Esophagus muscularis mucosa (tissue), 4 donors: ENCODE measurements around the gene POLE3. TPM values are rescaled to one million over a fixed set of nuclear protein-coding genes. Genes with fewer than 3 reads are reported as not detected.

ENCODE experiments used
- DNase-seq: peaks from one replicate; pipeline ENCODE4 v3.0.0-alpha.2; 2017; ENCODE audit errors: extremely low spot score
- H3K27ac ChIP-seq, 4 donors: fragments of 200-600 bp; sonication (generic); replicated peaks in 1 of 4; 1 replicate in 3 of 4; 2 replicates in 1 of 4; pipeline ENCODE4 v1.5.1; 2016 to 2019; ENCODE audit warnings: mild to moderate bottlenecking in 1 of 4
- H3K27me3 ChIP-seq, 4 donors: fragments of 200-600 bp; sonication (generic); one replicate each; pipeline versions ENCODE4 v1.5.1 to v1.6.0; 2016 to 2019
- H3K36me3 ChIP-seq, 4 donors: fragments of 200-600 bp; sonication (generic); one replicate each; pipeline ENCODE4 v1.5.1; 2016 to 2019
- H3K4me1 ChIP-seq, 4 donors: fragments of 200-600 bp; sonication (generic); one replicate each; pipeline ENCODE4 v1.5.1; 2016 to 2019
- H3K4me3 ChIP-seq, 4 donors: fragments of 200-600 bp; sonication (generic); 1 replicate in 2 of 4; 2 replicates in 2 of 4; pipeline ENCODE4 v1.5.1; 2016 to 2019; ENCODE audit warnings: mild to moderate bottlenecking in 4 of 4, moderate library complexity in 1 of 4
- H3K9me3 ChIP-seq, 4 donors: fragments of 200-600 bp; sonication (generic); 1 replicate in 3 of 4; 2 replicates in 1 of 4; pipeline ENCODE4 v1.5.1; 2016 to 2019
- CTCF ChIP-seq, 3 experiments: fragments of 200-600 bp in 2 of 3; fragments of 450-650 bp in 1 of 3; sonication (generic) in 2 of 3; IDR thresholded peaks; one replicate each; pipeline ENCODE4 v1.5.1; 2017 to 2019; ENCODE audit warnings: antibody characterized with exemption in 3 of 3, mild to moderate bottlenecking in 2 of 3, moderate library complexity in 1 of 3
- EP300 ChIP-seq: sonication (generic); formaldehyde crosslinking; IDR thresholded peaks from one replicate; pipeline ENCODE4 v1.6.1; 2017; ENCODE audit warnings: antibody characterized with exemption
- POLR2A ChIP-seq: fragments of 450-650 bp; IDR thresholded peaks from one replicate; pipeline ENCODE4 v1.6.1; 2017; ENCODE audit warnings: antibody characterized with exemption, moderate library complexity, mild to moderate bottlenecking, low read depth
- POLR2AphosphoS5 ChIP-seq, 2 donors: sonication (generic); formaldehyde crosslinking; IDR thresholded peaks; one replicate each; pipeline ENCODE4 v1.6.1; 2017; ENCODE audit warnings: antibody characterized with exemption in 2 of 2
- WGBS: methylation state at CpG from one replicate; pipeline ENCODE4 v1.1.5; 2018; 5-methylcytosine and 5-hydroxymethylcytosine counted together
- intact Hi-C: fragments of 100-400 bp; cut with DNase I; formaldehyde crosslinking; loops from one replicate; pipeline ENCODE4 v1.15.1; 2023
- total RNA-seq, 4 donors: library from RNA; depleted of rRNA; stranded (reverse); fragments of >200 nt; gene quantifications; one replicate each; pipeline versions ENCODE4 v1.1.0 to v1.2.1, GENCODE V29; 2016

The POLE3 gene
- total RNA-seq, 4 donors from 2014 or later, result 25.7 to 42.6 (median 32.8) TPM

- TF ChIP-seq CTCF (IDR thresholded peaks at IDR 0.05) (no peak), POLR2AphosphoS5 (IDR thresholded peaks at IDR 0.05) (no peak), EP300 (no peak), POLR2A (no peak)
- no peak for DNase-seq
- Histone ChIP-seq H3K27ac (no peak overlapping the region), H3K4me3 (no peak overlapping the region), H3K4me1 (peaks cover 26 to 27% (median 27%) of the 10 kb centered on the region in 4 donors), H3K27me3 (no peaks in the 10 kb centered on the region), H3K9me3 (no peaks in the 10 kb centered on the region), H3K36me3 (peaks cover 0 to 18% (median 6%) of the 10 kb centered on the region in 4 donors)
- intact Hi-C loops, result no loop called here
- 92% methylated on average over 5 of the region's 5 CpGs for WGBS
These were observed 11.7 kb downstream of the POLE3 start for GRCh38 chr9:113398796-113399195.

GRCh38 chr9:113397203-113397631, 13.3 kb downstream of the POLE3 start:
- H3K9me3 ChIP-seq, result no peaks in the 10 kb centered on the region

GRCh38 chr9:113395000-113395861, 15.2 kb downstream of the POLE3 start:
- TF ChIP-seq POLR2A (no peak), EP300 (no peak), CTCF (IDR thresholded peaks at IDR 0.05) (no peak), POLR2AphosphoS5 (IDR thresholded peaks at IDR 0.05) (no peak)
- 97% methylated on average over 9 of the region's 9 CpGs for WGBS

More at GRCh38 chr9:113397203-113397631, 13.3 kb downstream of the POLE3 start:
- no peak overlapping the region for H3K27ac ChIP-seq
- no peak for DNase-seq
- intact Hi-C loops, result no loop called here
- no peak for TF ChIP-seq EP300
- no peak for TF ChIP-seq POLR2AphosphoS5 (IDR thresholded peaks at IDR 0.05)
- TF ChIP-seq CTCF (IDR thresholded peaks at IDR 0.05), result no peak
- no peak for TF ChIP-seq POLR2A
- no peaks in the 10 kb centered on the region for H3K27me3 ChIP-seq
- no peak overlapping the region for H3K4me3 ChIP-seq
- 75% methylated on average over 3 of the region's 3 CpGs for WGBS
- peaks cover 2 to 32% (median 16%) of the 10 kb centered on the region in 4 donors for H3K36me3 ChIP-seq
- peaks cover 26 to 27% (median 27%) of the 10 kb centered on the region in 4 donors for H3K4me1 ChIP-seq

GRCh38 chr9:113393281-113393680, 17.2 kb downstream of the POLE3 start:
- intact Hi-C loops, result no loop called here
- 97% methylated on average over 7 of the region's 7 CpGs for WGBS
- no peak overlapping the region for H3K27ac ChIP-seq

More at GRCh38 chr9:113395000-113395861, 15.2 kb downstream of the POLE3 start:
- DNase-seq, result no peak
- H3K27ac ChIP-seq, result no peak overlapping the region
- H3K4me1 ChIP-seq, result peaks cover 12 to 16% (median 14%) of the 10 kb centered on the region in 4 donors
- no peaks in the 10 kb centered on the region for H3K9me3 ChIP-seq
- peaks cover 11 to 52% (median 36%) of the 10 kb centered on the region in 4 donors for H3K36me3 ChIP-seq
- H3K27me3 ChIP-seq, result no peaks in the 10 kb centered on the region
- intact Hi-C loops, result no loop called here
- no peak overlapping the region for H3K4me3 ChIP-seq

More at GRCh38 chr9:113393281-113393680, 17.2 kb downstream of the POLE3 start:
- TF ChIP-seq CTCF (IDR thresholded peaks at IDR 0.05) (no peak), POLR2AphosphoS5 (IDR thresholded peaks at IDR 0.05) (no peak), POLR2A (no peak), EP300 (no peak)
- Histone ChIP-seq H3K4me3 (no peak overlapping the region), H3K4me1 (peaks cover 0 to under 1% (median 0%) of the 10 kb centered on the region in 4 donors), H3K36me3 (peaks cover 27 to 72% (median 55%) of the 10 kb centered on the region in 4 donors), H3K9me3 (no peaks in the 10 kb centered on the region), H3K27me3 (no peaks in the 10 kb centered on the region)
- no peak for DNase-seq
